Epithelial cell of prostate (primary cell): ENCODE measurements around the gene GLYR1.
A peak's percentile ranks its signal among the peaks of the same experiment; 100 is the strongest.
"Not testable (repeated sequence)": the region's sequence is repeated elsewhere in the genome, so short reads cannot be mapped to it uniquely, and the experiment has no call there.

Source experiments
- DNase-seq: peaks from one replicate; pipeline ENCODE4 v3.0.0-alpha.2; 2011; ENCODE audit warnings: low read depth, low spot score
- H3K27ac ChIP-seq: fragments of 450-650 bp; 2 replicates; pipeline ENCODE4 v1.5.1; 2017; ENCODE audit warnings: mild to moderate bottlenecking

GLYR1 gene

DNA sequence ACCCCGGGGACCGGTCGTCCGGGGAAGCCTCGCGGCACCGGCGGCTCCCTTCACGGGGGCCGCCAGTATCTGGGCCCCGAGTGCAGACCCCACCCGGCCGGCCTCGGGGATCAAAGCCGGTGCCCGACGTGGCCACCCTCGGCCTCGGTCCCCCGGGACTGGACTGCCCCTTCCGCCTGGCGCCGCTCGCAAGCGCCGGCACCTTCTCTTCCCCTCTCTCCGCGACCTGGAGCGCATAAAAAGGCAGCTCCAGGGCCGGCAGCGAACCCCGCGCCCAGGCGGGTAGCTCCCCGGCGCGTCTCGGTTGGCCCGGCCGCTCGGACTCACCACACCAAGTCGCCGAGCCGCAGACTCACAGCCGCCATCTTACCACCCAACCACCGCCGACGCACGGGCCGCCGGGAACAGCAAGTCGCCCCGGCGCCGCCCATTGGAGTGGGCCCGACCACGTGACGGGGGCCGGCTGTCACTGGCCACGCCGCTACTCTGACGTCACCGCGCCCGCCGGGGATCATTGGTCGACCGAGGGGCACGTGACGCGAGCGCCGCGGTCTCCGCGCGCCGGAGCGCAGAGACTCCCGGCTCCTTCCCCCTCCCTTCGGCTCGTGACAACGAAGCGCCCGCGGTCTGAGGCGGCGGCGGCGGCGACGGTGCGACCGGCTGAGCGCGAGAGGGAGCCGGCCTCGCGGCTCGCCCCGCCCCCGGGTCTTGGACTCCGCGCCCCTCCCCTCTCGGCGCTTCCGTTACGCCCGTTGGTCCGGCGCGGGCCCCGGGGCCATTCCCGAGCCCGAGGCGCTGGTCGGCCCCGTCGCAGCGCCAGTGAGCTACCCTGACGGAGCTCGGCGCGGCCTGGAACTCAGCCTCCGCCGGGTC, at the start of gene GLYR1, which contains the start of gene UBN1:
Gene GLYR1 (minus strand): TSS at position 388 of the 873 bp plus-strand sequence. CDS start 23 bp downstream, at position 365.
Gene UBN1 (plus strand): TSS at position 581 of the 873 bp plus-strand sequence. CDS start 5,437 bp downstream, outside the sequence.
- peak; percentile 85 for DNase-seq

DNA sequence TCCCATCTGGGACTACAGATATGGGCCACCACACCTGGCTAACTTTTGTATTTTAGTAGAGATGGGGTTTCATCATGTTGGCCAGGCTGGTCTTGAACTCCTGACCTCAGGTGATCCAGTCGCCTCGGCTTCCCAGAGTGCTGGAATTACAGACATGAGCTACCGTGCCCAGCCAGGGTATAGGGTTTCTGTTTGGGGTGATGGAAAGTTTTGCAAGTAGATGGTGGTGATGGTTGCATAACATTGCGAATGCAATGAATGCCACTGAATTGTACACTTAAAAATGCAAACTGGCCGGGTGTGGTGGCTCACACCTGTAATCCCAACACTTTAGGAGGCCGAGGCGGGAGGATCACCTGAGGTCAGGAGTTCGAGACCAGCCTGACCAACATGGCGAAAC, 49.7 kb upstream of the GLYR1 start:
- DNase-seq, H3K27ac ChIP-seq: not testable (repeated sequence)

More for the DNA sequence above, at the start of gene GLYR1, which contains the start of gene UBN1:
- H3K27ac ChIP-seq = peak within 1 kb of the TSS; percentile 88

DNA sequence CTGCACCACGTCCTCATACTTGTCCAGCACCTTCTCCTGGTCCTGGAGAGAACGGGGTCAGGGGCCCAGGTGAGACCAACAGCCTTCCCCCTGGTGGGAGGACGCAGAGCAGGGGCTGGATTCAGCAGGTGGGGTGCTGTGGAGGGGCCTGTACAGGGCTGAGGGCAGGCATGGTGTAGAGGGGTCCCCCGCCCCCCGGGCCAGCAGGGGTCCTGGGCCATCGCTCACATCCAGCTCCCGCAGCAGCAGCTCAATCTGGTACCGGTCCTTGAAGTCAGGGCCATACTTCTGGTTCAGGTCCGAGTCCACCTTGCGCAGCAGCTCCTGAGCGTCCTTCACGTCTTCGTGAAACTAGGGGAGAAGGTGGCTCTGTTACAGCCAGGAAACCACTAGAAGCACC, 48.3 kb upstream of the GLYR1 start:
- DNase-seq = no peak
- no peak overlapping the region for H3K27ac ChIP-seq

DNA sequence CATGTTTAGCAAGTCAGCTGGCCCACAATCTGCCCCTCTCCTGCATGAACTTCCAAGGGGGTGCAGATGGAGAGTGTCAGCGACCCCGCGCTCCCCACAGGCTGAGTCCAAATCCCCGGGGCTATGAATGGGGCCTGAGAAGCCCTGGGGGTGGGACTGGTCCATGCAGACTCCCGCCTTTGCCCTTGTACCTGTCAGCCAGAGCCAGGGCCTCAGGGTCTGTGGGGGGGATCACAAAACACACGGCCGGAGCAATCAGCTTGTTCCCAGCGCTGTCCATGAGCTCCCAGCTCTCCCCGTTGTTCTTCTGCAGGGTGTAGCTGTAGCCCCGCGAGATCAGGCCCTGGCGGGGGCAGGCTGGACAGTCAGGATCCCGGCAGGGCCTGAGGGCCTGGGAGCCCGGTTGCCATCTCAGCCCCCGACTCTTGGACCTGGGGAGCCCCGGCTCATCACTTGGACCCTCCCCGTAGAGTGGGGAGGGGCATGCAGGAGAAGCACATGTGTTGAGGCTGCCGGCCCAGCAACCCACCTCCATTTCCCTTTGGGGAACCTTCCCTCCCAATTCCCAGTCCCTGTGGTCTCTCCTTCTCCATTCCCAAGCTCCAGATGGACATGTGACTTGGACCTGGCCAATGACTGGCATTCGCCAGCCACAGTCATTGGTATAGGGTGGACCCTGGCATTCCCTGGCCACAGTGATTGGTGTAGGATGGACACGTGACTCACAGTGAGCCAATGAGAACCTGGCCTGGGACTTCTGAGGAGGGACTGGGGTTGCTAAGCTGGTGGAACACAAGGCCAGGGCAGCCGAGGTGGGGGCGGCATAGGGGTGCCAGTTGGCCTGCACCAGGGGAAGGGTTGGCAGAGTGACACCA, 47.4 kb upstream of the GLYR1 start:
- no peak for DNase-seq
- H3K27ac ChIP-seq = no peak overlapping the region

DNA sequence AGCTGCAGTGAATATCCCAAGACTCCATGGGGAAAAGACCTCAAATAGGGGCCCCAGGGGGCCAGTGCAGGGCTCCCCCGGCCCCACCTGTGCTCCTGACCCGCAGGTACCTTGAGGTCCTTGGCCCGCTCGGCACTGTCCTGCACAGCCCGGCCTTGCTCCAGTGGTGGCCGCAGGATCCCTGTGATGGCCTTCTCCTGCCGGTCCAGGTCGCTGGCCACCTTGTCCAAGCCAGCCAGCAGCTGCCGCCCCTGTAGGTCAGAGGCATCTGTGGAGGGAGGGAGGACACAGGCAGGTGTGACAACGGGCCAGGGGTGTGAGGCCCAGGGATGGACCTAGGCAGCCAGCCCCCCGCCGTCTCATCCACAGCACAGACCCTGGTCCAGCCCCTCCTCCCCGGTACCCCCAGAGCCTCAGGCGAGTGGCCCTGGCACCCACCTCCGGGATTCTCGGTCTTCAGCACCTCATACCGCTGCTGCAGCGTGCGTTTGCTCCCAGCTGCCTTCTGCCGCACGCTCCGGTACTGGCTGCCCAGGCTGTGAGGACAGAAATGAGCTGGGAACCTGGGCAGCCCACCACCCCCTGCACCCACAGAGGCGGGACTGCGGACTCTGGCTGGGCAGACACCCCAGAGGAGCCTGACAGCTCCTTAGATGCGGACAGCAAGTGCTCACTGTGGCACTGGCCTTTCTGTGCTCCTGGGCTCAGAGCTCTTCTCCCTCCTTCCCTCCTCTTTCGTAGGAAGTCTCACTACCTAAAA, 46.2 kb upstream of the GLYR1 start:
- no peak for DNase-seq
- no peak overlapping the region for H3K27ac ChIP-seq

DNA sequence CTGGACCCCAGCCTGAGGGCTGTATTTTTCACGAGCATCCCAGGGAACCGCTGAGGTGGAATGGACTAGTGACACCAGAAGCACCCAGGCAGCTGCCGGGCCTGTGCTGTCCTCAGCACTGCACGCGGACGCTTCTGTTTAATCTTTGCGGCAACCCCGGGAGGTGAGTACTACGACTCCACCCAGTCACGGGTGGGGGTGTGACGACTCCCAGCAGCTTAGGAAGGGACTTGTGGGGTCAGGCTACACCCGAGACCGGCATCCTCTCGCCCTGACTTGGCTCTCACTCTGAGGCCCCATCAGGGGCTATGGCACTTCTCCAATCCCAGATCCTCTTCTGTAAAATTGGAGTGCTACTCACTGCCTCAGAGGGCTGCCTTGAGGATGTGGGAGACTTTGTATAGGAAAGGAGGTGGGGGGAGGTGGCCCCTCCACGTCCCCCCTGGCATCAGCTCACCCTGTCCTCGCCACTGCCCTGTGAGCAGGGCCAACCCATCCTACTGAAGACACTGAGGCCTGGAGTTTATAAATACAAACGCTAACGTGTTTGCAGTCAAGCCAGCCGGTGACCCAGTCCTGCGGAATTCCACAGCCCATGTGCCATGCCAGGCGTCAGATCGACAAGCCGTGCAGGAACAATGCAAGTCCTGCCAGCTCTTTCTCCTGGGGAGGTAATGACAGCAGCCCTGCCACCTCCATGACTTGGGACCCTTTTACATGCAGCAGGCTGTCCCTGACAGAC, 45.4 kb upstream of the GLYR1 start:
- no peak for DNase-seq
- no peak overlapping the region for H3K27ac ChIP-seq

DNA sequence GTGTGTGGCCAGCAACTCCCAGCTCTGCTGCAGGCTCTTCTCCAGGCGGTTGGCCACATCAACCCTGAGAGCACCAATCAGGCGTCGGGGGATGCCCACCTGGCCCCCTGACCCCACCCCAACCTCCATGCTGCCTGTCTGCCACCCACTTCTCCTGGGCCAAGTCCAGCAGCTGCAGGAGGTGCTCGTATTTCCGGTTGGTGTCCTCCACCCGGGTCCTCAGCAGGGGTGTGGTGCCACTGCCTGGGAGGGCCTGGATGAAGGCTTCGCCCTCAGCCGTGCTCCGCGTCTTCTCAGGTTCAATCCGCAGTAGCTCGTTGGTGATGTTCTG, 44.8 kb upstream of the GLYR1 start:
- H3K27ac ChIP-seq = no peak overlapping the region
- DNase-seq = no peak

DNA sequence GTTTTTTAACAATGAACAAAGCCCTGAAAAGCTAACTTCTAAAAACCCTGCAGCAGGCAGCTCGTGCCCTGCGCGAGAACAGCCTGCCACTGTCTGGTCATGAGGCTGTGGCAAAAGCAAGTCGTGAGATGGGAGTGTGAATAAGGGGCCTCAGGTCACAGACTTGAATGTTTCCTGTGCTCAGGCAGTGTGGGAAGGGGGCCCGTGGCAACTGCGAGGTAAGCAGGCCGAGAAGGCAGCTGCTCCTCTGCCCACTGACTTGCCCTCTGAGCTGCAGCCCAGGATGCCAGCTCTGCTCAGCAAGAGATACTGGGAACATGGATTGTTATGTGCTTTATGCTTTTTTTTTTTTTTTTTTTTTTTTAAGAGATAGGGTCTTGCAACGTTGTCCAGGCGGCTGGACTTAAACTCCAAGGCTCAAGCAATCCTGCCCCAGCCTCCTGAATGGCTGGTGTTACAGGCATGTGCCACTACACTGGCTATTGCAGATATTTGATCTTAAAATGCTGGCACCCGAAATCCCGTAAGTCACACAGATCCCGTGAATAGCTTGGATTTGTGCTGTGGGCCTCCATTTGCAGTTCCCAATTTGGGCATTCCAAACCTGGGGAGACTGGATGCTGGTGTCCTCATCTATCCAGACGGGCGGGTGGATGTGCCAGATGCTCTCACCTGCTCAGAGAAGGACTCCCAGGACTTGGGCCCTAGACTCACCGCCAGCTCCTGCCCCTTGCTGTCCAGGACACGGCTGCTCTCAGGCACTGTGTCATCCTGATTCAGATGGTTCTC, 44.2 kb upstream of the GLYR1 start:
- no peak overlapping the region for H3K27ac ChIP-seq

DNA sequence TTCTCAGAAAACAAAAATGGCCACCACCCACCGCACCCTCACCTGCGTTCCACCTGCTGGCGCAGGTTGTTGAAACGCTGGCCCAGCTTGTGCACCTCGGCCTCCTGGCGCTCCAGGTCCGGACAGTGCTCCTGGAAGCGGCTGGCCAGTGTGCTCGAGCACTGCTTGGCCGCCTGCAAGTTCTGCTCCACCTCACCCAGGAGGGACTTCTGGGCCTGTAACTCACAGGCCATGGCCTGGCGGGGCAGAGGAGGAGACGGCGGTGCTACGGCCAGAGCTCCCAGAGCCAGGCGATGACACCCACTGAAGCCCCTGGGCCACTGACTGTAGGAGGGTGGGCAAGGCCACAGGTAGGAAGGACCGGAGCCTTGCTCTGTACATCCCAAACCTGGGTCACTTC, 43.6 kb upstream of the GLYR1 start:
- DNase-seq = no peak
- H3K27ac ChIP-seq = no peak overlapping the region

More for the DNA sequence above, 44.2 kb upstream of the GLYR1 start:
- DNase-seq = no peak

DNA sequence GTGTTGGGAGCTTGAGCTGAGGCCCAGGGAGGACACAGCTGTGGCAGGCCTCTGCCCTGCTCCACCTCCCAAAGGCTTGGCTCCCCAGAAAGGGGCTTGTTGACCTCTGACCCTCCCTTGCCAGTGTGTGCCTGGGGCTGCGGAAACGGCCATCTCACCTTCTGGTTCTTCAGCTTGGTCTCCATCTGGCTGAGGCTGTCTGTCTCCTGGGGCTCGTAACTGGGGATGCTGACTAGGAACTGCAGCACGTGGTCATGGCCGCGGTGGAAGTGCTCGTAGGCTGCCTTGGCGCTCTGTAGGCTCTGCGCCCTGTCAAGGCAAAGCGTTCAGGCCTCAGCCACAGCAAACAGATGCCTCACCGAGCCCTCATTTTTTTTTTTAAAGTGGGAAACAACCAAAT, 42.9 kb upstream of the GLYR1 start:
- DNase-seq = no peak
- H3K27ac ChIP-seq = no peak overlapping the region

DNA sequence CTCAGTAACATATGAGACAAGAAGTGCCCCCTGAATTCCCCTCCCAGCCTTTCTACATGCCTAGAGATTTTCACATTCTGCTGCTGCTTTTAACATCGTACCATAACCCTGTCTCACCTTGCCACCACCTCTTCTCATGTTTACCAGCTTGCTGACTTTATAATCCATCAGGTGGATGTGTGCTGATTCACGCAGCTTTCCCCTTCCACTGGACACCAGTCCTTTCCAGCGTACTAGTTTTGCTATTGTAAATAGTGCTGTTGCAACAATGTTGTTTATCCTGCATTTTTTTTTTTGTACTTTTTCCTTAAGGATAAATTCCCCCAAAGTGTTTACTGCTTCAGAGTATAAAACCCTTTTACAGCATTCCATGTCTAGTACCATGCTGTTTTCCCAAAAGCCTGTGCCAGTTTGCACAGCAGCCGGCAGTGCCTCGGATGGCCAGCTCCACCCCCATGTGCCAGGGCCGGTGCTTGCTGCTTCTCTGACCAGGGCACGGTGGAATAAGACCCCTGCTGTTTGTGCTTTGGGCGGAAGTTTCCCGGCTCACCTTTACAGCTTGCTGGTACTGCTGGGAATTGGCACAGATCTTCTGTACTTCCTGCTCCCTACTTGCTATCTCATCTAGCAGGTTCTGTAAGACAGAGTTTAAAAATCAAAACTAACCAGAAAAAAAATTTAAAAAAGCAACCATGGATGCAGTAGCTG, 41.5 kb upstream of the GLYR1 start:
- no peak for DNase-seq
- H3K27ac ChIP-seq = no peak overlapping the region

DNA sequence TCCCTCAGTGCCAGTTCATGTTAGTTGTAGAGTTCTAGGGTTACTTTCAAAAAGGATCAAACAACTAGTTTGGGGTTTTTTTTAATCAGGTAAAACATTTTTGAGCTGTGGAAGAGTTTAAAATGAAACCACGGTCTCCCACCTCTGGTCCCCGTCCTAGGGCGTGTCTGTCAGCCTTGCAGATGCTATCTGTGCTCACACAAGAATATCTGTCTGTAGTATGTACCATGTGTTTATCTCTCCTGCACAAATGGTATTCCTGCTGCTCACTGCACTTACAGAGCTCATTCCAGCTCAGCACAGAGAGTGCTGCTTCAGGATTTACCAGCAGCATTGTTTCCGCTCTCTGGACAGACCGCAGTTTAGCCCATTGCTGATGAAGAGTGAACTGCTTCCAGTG, 39.1 kb upstream of the GLYR1 start:
- no peak for DNase-seq
- no peak overlapping the region for H3K27ac ChIP-seq

DNA sequence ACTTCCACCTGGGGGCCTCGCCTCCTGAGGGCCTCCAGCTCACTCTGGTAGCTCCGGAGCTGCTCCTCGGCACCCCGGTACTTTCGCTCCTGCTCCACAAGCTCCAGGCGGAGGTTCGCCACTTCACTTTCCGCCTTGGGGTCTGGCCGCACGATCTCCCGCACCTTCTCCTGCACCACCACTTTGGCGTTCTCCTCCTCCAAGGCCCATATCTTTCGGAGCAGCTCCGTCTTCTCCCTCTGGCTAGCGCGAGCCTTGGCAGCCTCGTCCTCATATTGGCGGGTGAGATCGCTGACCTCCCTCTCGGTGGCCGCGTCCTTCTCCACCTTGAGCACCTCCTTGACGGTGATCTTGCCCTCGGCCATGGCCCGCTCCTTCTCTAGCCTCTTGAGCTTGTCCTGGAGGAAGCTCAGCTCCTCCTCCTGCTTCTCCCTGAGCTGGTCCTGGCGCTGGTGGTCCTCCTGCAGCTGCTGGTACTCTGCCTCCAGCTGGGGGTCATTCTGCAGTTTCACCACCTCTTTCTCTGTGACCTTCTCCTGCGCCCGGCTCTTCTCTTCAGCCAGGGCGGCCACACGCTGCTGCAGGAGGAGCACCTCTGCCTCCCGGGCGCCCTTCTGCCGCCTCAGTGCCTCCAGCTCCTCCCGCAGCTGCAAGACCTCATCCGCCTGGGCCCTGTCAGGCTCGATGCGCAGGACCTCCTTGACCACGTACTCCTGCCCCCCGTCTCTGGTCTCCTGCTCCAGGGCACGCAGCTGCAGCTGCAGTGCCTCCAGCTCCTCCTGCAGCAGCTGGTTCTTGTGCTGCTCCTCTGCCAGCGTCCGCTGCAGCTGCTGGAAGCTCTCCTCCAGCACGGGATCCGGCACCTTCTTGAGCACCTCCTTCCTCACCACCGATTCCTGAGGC, 38.1 kb upstream of the GLYR1 start:
- no peak for DNase-seq
- H3K27ac ChIP-seq = no peak overlapping the region

DNA sequence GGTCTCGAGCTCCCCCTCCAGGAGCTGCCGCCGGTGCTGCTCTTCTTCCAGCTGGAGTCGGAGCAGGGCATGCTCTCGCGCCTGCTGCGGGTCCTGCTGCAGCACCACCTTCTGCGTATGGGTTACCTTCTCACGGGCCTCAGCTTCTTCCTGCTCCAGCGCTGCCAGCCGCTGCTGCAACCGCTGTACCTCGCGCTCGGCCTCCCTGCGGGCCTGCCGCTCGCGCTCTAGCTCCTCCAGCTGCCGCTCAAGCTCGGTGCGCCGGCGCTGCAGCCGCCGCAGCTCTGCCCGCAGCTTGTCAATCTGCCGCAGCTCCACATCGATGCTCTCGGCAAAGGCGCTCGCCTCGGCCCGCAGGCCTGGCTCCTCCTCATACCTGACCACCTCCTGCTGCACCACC, 37.1 kb upstream of the GLYR1 start:
- no peak for DNase-seq
- no peak overlapping the region for H3K27ac ChIP-seq

DNA sequence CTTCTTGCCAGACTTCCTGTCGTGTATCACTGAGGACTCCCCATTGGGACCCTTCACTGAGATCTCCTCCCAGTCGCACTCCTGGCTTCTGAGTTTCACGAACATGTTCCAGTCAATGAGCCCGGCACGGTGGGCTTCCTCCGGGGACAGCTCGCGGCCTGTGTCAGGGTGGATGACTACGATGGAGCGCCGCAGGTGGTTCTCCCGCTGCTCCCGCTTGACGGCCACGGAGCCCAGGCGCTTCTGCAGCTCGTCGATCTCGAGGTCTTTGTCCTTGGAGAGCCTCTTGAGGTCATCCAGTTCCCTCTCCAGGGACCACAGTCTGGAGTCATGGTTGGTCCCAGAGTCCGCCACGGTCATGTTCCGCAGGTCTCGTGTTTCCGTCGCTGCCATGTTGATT, 36.4 kb upstream of the GLYR1 start:
- DNase-seq = no peak
- no peak overlapping the region for H3K27ac ChIP-seq

DNA sequence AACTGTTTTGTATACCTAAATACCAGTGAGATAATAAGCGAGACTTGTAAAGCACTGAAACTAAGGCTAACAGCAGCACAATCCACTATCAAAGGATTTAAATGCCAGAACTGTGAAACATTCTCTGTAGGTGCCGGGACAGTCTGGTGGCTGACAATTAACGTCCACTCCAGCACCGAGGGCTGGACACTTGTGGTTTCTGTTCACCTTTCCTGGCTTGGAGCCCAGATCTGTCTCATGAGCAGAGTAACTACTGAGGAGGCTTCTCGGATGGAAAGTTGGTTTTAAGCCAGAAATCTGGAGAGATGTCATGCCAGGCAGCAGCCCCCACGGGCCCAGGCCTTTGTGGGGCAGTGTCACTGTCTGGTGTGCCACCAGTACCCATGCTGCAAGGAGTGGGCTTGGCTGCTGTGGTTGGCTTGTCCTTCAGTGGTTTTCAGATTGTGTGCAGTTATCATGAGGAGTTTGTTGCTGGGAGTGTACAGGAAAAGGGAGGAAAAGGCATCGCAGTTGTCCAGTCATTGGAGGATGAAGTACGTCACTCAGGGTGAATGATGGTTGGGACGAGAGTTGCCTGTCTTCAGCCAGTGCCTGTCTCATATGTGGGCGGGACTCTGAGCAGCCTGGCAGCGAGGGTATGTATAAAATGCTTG, 35.7 kb upstream of the GLYR1 start:
- peak; percentile 20 for DNase-seq
- H3K27ac ChIP-seq = peak overlapping the region; percentile 39
